OCI-LY7 (cell line): ENCODE results near the gene BSND.

Experiments
- EZH2phosphoT487 ChIP-seq: fragments of 200-600 bp; sonication (generic); IDR thresholded peaks from 2 replicates; pipeline ENCODE4 v1.6.1; 2018; ENCODE audit warnings: low read depth, borderline replicate concordance, mild to moderate bottlenecking, mixed run types, antibody characterized with exemption, low read length, moderate library complexity, mixed read lengths
- TF ChIP-seq, protein P1 (sequence below): fragments of 200-600 bp; sonication (generic); conservative IDR thresholded peaks from 2 replicates; pipeline ENCODE4 v1.5.1; 2014; ENCODE audit warnings: mild to moderate bottlenecking, antibody characterized with exemption, low read length, moderate library complexity, mixed read lengths

DNA sequence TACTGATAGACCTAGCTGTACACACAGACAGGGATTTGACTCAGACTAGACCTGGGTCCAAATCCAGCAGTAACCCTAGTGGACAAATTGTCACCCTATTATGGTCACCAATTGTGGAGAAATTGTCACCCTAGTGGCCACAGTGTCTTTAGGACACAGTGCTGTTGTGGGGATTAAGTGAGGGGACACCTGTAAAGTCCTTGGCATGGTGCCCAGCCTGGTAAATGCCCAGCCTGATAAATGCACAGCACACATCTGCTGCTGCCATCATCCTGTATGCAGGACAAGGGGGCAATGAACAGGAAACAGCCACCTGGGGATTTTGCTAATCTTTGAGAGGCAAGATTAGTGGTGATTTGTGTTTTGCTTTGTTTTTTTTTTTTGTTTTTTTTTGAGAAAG is 16.0 kb upstream of the BSND start:
- TF ChIP-seq EZH2phosphoT487, result no peak
- TF ChIP-seq, protein P1, sequence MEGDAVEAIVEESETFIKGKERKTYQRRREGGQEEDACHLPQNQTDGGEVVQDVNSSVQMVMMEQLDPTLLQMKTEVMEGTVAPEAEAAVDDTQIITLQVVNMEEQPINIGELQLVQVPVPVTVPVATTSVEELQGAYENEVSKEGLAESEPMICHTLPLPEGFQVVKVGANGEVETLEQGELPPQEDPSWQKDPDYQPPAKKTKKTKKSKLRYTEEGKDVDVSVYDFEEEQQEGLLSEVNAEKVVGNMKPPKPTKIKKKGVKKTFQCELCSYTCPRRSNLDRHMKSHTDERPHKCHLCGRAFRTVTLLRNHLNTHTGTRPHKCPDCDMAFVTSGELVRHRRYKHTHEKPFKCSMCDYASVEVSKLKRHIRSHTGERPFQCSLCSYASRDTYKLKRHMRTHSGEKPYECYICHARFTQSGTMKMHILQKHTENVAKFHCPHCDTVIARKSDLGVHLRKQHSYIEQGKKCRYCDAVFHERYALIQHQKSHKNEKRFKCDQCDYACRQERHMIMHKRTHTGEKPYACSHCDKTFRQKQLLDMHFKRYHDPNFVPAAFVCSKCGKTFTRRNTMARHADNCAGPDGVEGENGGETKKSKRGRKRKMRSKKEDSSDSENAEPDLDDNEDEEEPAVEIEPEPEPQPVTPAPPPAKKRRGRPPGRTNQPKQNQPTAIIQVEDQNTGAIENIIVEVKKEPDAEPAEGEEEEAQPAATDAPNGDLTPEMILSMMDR, result no peak
